ENCODE data around the gene YES1.

Gene YES1

GRCh38 chr18:681985-682384 lies 130.1 kb downstream of the YES1 start:
- no peak for FAIRE-seq

- no peak for FAIRE-seq
These were observed 131.7 kb downstream of the YES1 start for GRCh38 chr18:680392-680791.

GRCh38 chr18:679516-679915 lies 132.5 kb downstream of the YES1 start:
- FAIRE-seq = no peak

- no peak for FAIRE-seq
These were observed 133.4 kb downstream of the YES1 start for GRCh38 chr18:678482-679182.

- FAIRE-seq = no peak
These were observed 134.1 kb downstream of the YES1 start for GRCh38 chr18:677951-678381.

GRCh38 chr18:677145-677544 lies 134.9 kb downstream of the YES1 start:
- no peak for FAIRE-seq

GRCh38 chr18:676736-677135 lies 135.3 kb downstream of the YES1 start:
- no peak for FAIRE-seq

- no peak for FAIRE-seq
These were observed 136.0 kb downstream of the YES1 start for GRCh38 chr18:676069-676468.

GRCh38 chr18:675307-675706 lies 136.7 kb downstream of the YES1 start:
- no peak for FAIRE-seq

- no peak for FAIRE-seq
These were observed 138.3 kb downstream of the YES1 start for GRCh38 chr18:673769-674168.

GRCh38 chr18:673317-673716 lies 138.7 kb downstream of the YES1 start:
- no peak for FAIRE-seq

Data from A204.1 (cell line).